Body of pancreas (tissue), 4 donors: ENCODE results near the gene PTPN14. TPM values are rescaled to one million over a fixed set of nuclear protein-coding genes. Genes with fewer than 3 reads are reported as not detected.

Experiments used
- ATAC-seq: fragments of 150-250 bp; one replicate; pipeline ENCODE4 v1.9.1; 2016
- DNase-seq, 4 donors: peaks; one replicate each; pipeline ENCODE4 v3.0.0-alpha.2; 2019
- H3K27ac ChIP-seq, 4 donors: fragments of 200-600 bp; sonication (generic); 1 replicate in 3 of 4; 2 replicates in 1 of 4; pipeline versions ENCODE4 v1.5.1 to v1.6.1; 2016 to 2019; ENCODE audit warnings: mild to moderate bottlenecking in 1 of 4, mixed read lengths in 1 of 4, moderate library complexity in 1 of 4
- H3K27me3 ChIP-seq, 2 donors: fragments of 200-600 bp; sonication (generic); one replicate each; pipeline ENCODE4 v1.6.0; 2016; ENCODE audit warnings: mild to moderate bottlenecking in 1 of 2
- H3K36me3 ChIP-seq, 2 donors: fragments of 200-600 bp; sonication (generic); replicated peaks in 1 of 2; 2 replicates each; pipeline ENCODE4 v1.5.1; 2016; ENCODE audit warnings: low read depth in 2 of 2; ENCODE audit not compliant: insufficient read depth in 1 of 2
- H3K4me1 ChIP-seq: fragments of 200-600 bp; sonication (generic); one replicate; pipeline ENCODE4 v1.6.0; 2016
- H3K4me3 ChIP-seq, 2 donors: fragments of 200-600 bp; sonication (generic); 1 replicate in 1 of 2; 2 replicates in 1 of 2; pipeline ENCODE4 v1.5.1; 2016 to 2019
- H3K9me3 ChIP-seq, 3 donors: fragments of 200-600 bp; sonication (generic); 1 replicate in 2 of 3; 2 replicates in 1 of 3; pipeline ENCODE4 v1.5.1; 2016
- POLR2A ChIP-seq, 3 donors: fragments of 450-650 bp; IDR thresholded peaks; one replicate each; pipeline ENCODE4 v1.6.1; 2016; ENCODE audit warnings: antibody characterized with exemption in 3 of 3, mild to moderate bottlenecking in 2 of 3
- WGBS, 2 donors: methylation state at CpG; one replicate each; pipeline ENCODE4 v1.1.5; 2017; 5-methylcytosine and 5-hydroxymethylcytosine counted together
- intact Hi-C: fragments of 100-400 bp; cut with DNase I; formaldehyde crosslinking; loops from one replicate; pipeline ENCODE4 v1.15.1; 2023
- total RNA-seq, 2 donors: library from RNA; depleted of rRNA; stranded (reverse); fragments of >200 nt; gene quantifications; one replicate each; pipeline ENCODE4 v1.1.0, GENCODE V29; 2016
- TF ChIP-seq, protein P1 (sequence below), 7 experiments: fragments of 450-650 bp in 4 of 7; fragments of 200-600 bp in 3 of 7; sonication (generic) in 3 of 7; IDR thresholded peaks; one replicate each; pipeline ENCODE4 v1.5.1; 2016 to 2019; ENCODE audit warnings: antibody characterized with exemption in 7 of 7

The PTPN14 gene
- total RNA-seq, 2 donors from 2014 or later = 10.5 to 18.7 TPM

DNA sequence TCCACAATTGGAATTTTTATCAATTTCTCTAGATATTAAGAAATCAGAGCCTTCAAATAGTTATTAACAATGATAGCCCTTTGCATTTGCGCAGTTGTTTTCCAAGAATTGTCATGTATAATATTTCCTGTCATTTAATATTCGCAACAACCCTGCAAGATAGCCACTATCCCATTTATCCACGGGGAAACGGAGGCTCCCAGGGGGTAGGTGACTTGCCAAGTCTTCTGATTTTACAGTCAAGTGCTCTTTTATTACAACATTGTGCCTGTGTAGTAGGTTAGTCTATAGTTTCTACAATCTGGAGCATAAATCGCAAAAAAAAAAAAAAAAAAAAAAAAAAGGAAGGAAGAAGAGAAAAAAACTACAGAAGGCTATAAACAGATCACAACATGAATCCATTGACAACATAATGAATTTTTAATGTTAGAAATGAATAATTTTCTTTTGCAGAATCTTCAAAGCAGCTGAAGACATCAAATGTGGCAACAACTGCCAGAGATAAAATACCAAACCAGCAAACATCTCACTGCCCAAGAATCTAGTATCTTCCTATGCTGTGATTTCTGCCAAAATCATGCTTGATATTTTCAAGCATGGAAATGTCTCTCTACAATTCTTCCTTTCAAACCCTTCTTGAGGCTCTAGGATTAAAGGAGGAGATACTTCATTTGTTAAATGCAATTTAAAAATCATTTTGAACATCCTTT is 125.5 kb downstream of the PTPN14 start:
- Histone ChIP-seq H3K36me3 (no peaks in the 10 kb centered on the region), H3K27me3 (no peaks in the 10 kb centered on the region), H3K4me1 (no peaks in the 10 kb centered on the region), H3K9me3 (no peaks in the 10 kb centered on the region), H3K4me3 (no peak overlapping the region), H3K27ac (no peak overlapping the region)
- TF ChIP-seq, protein P1, sequence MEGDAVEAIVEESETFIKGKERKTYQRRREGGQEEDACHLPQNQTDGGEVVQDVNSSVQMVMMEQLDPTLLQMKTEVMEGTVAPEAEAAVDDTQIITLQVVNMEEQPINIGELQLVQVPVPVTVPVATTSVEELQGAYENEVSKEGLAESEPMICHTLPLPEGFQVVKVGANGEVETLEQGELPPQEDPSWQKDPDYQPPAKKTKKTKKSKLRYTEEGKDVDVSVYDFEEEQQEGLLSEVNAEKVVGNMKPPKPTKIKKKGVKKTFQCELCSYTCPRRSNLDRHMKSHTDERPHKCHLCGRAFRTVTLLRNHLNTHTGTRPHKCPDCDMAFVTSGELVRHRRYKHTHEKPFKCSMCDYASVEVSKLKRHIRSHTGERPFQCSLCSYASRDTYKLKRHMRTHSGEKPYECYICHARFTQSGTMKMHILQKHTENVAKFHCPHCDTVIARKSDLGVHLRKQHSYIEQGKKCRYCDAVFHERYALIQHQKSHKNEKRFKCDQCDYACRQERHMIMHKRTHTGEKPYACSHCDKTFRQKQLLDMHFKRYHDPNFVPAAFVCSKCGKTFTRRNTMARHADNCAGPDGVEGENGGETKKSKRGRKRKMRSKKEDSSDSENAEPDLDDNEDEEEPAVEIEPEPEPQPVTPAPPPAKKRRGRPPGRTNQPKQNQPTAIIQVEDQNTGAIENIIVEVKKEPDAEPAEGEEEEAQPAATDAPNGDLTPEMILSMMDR (IDR thresholded peaks at IDR 0.05) = no peak
- no peak for TF ChIP-seq POLR2A (IDR thresholded peaks at IDR 0.05)
- intact Hi-C loops = no loop called here
- WGBS, 2 donors = 82 to 89% methylated on average over 5 of the region's 5 CpGs
- no peak for ATAC-seq
- no peak for DNase-seq

DNA sequence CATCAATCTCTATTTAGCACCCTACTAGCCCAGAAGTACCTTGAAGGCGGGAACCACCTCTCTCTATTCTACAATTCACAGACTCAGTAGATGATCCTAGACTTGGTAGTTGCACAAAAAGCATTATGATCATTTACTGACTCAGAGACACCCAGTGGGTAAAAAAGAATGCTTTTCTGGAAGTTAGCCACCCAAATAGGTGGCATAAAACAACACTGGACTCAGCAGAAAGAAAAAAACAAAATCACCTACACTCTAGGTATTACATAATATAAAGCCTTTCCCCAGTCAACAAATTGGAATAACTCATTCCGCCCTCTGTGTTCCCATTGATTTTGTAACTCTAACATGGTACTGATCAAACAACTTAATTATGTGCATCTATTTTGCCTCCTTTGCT is 126.3 kb downstream of the PTPN14 start:
- ATAC-seq (no peak), DNase-seq (no peak)
- WGBS, 2 donors = 87 to 90% methylated on average over 2 of the region's 2 CpGs
- H3K27ac ChIP-seq = no peak overlapping the region
- no peaks in the 10 kb centered on the region for H3K4me1 ChIP-seq
- no peak overlapping the region for H3K4me3 ChIP-seq
- H3K36me3 ChIP-seq = no peaks in the 10 kb centered on the region
- H3K9me3 ChIP-seq = no peaks in the 10 kb centered on the region
- H3K27me3 ChIP-seq = no peaks in the 10 kb centered on the region
- TF ChIP-seq, protein P1 (IDR thresholded peaks at IDR 0.05) = no peak
- TF ChIP-seq POLR2A (IDR thresholded peaks at IDR 0.05) = no peak
- intact Hi-C loops = no loop called here

DNA sequence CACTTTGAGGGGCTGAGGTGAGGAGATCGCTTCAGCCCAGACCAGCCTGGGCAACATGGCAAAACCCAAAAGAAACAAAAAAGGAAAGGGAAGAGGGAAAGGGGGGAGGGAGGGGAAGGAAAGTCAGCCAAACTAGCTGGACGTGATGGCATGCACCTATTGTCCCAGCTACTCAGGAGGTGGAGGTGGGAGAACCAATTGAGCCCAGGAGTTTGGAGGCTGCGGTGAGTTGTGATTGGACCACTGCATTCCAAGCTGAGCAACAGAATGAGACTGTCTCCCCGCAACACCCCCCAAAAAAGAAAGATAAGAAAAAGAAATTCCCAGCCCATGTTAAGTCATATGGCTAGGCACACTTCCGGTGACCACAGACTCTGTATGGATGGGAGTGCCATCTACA is 128.4 kb downstream of the PTPN14 start:
- DNase-seq (no peak), ATAC-seq (no peak)
- intact Hi-C loops = no loop called here
- H3K9me3 ChIP-seq = no peaks in the 10 kb centered on the region
- no peak overlapping the region for H3K4me3 ChIP-seq
- TF ChIP-seq, protein P1 (IDR thresholded peaks at IDR 0.05) = no peak
- no peak for TF ChIP-seq POLR2A (IDR thresholded peaks at IDR 0.05)
- no peaks in the 10 kb centered on the region for H3K27me3 ChIP-seq
- 92 to 94% methylated on average over 5 of the region's 5 CpGs for WGBS, 2 donors
- no peaks in the 10 kb centered on the region for H3K4me1 ChIP-seq
- no peaks in the 10 kb centered on the region for H3K36me3 ChIP-seq
- H3K27ac ChIP-seq = no peak overlapping the region

DNA sequence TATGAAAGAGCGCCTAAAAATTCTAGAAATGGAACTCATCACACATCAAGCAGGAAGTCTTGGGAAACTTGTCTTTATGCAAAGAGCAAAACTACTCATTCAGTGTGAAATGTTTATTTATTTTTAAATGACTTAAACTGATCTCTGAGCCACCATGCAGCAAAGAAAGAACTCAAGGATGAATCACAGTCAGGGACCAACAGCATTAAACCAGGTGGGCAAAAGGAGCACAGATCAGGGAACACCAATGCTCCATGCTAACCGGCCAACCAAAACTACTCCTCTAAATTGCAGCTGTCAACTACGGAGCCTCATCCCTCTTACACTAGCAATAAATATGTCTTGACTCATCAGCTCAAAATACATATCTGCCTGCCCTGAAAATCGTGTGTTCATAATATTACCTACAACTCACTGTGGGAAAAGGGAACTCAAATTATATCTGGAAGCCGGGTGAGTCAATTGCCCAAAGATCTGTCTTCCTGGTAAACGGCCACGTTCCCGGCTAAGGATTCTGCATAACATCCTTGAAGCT is 129.2 kb downstream of the PTPN14 start:
- no peak for TF ChIP-seq POLR2A (IDR thresholded peaks at IDR 0.05)
- TF ChIP-seq, protein P1 (IDR thresholded peaks at IDR 0.05) = no peak
- H3K4me1 ChIP-seq = no peaks in the 10 kb centered on the region
- ATAC-seq (no peak), DNase-seq (no peak)
- H3K9me3 ChIP-seq = no peaks in the 10 kb centered on the region
- H3K36me3 ChIP-seq = no peaks in the 10 kb centered on the region
- intact Hi-C loops = no loop called here
- 87% methylated on average over 8 of the region's 8 CpGs for WGBS, 2 donors
- no peak overlapping the region for H3K27ac ChIP-seq
- H3K27me3 ChIP-seq = no peaks in the 10 kb centered on the region
- no peak overlapping the region for H3K4me3 ChIP-seq

DNA sequence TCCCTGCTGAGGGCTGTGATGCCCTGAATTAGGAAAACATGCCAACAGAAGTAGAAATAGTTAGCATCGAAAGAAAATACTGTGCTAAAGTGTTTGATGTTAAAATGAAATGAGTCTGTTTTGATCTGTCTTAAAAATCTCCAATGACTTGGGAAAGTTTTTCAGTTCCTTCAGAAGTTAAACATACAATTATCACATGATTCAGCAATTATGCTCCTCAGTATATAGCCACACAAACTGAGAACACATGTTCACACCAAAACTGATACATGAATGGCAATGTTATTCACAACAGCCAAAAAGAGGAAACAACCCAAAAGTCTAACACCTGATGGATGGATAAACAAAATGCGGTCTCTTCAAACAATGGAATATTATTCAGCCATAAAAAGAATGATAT is 130.6 kb downstream of the PTPN14 start:
- TF ChIP-seq, protein P1 (IDR thresholded peaks at IDR 0.05) = no peak
- no peak for TF ChIP-seq POLR2A (IDR thresholded peaks at IDR 0.05)
- Histone ChIP-seq H3K4me3 (no peak overlapping the region), H3K27ac (no peak overlapping the region), H3K4me1 (no peaks in the 10 kb centered on the region), H3K27me3 (no peaks in the 10 kb centered on the region), H3K9me3 (no peaks in the 10 kb centered on the region), H3K36me3 (no peaks in the 10 kb centered on the region)
- DNase-seq (no peak), ATAC-seq (no peak)
- 96 to 98% methylated on average over 2 of the region's 2 CpGs for WGBS, 2 donors
- intact Hi-C loops = no loop called here
